GM18499 (cell line): ENCODE results near the gene CRIM1.

Source experiments
- ATAC-seq: cut with Tn5 transposase; IDR thresholded peaks from one replicate; pipeline ENCODE4 v1.9.1; 2021; ENCODE audit warnings: moderate number of reproducible peaks; ENCODE audit not compliant: insufficient read depth, unreplicated experiment

CRIM1 gene

DNA sequence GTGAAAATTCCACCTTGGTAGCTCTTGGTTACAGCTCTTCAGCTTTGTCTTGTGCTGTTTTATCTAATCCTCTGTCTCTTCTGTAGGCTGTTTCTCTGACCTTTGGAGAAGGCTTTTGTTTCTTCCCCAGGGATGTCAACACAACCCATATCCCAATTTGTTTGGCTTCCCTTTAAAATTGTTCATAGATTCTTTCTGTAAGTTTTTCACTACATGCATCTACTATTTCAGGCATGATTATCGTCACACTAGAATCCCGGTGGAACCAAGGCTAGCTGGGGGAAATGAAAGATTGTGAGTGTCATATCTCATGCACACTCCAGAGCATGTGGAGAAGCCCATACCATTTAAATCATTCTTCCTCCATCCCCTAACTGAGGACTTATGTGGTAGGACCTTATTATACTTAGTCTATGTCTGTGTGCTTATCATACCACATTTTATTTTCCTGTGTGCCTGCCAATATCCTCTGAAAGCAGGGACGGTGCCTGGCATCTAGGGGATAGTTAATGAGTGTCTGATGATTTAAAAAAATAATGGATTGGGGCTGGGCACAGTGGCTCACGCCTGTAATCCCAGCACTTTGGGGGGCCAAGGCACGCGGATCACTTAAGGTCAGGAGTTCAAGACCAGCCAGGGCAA, 59.9 kb downstream of the CRIM1 start:
- ATAC-seq, result no peak

DNA sequence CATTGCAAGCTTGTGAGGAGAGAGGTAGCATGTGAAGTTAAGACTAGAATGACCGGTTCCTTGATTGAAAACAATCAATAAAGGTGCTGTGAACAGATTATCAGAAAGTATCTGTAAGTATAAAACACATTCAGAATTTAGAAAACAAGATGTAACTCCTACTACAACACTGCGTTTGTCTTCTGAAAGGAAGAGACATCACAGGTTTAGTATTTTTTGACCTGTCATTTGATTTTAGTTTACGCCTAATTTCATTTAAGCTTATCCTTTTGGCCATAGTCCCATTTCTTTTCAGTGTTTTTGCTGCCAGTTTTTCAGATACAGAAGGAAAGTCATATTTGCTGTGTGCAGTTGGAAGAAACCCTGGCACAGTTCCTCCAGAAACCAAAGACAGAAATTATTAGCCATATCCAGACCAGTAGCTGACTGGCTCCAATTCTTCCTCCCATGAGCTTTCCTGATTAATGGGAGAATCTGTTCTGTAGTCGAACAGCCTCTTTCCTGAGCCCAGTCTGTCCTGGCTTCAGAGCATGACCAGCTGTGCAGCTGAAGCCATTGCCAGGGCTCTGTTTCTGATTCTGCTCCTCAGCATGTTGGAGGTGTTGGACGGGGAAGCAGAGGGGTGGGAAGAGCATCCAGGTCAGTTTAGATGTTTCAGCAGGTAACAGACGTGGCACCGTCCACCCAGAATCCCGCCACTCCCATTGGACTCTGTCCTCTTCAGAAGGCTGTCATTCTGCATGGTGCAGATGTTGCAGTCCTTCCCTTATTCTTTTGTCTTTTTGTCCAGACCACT, 61.0 kb downstream of the CRIM1 start:
- ATAC-seq, result no peak

DNA sequence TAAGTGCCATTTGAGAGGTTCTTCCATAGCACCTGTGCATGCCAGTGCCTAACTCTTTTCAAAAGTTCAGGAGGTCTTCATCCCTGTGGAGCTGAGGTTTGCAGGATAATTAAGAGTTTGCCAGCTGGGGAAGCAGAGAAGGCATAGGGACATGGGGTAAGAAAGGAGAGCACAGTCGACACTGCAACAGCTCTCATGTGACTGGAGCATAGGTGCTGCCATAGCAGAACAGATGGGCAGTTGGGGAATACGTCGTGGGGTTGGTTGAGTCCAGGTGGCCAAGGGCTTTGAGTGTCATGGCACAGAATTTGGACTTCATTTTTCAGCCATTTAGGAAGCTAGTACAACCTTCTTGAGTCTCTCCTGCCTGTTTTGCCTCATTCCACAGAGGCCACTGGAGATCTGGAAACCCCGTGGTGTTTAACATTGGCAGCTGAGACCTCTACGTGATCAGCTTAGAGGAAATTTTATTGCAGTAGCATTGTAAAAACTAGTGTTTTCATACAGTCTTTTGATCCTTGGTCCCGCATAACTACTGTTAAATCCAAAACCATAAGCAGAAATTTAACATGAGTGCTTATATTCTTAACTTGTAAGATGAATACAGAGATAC, 65.1 kb downstream of the CRIM1 start:
- ATAC-seq, result no peak

DNA sequence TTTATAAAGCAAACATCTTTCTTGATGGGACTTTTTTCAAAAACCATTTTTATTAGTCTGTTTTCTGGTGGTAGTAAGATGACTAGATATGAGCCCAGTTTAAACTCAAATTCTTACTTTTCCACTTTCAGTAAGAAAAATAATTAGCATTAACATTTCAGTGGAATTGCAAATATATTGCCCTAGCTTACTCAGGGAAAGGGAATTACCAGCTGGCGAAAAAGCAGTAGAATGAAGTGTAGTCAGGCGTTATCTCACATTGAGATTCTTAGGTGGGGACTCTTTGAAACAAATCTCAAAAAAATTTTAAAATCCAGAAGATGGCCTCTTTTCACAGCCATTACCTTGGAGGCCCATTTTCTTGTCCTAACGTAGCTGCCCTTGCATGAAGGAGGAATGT, 65.8 kb downstream of the CRIM1 start:
- ATAC-seq, result no peak

DNA sequence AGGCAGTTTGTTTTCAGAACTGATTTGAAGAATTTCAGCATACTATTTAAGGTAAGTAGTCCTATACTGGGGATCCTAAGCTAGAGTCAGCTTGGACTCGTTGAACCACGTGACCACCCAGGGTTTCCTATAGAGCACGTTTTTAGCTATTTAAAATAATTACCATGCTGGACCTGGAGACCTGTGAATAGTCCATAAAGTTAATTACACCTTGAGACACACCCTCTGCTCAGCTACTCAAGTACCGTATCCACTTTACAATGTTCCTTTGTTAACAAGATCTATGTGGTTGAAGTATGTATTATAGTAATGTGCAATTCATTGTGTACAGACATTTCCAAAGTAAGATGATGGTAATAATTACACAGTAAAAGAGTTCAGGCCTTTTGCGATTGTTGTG, 67.6 kb downstream of the CRIM1 start:
- no peak for ATAC-seq

DNA sequence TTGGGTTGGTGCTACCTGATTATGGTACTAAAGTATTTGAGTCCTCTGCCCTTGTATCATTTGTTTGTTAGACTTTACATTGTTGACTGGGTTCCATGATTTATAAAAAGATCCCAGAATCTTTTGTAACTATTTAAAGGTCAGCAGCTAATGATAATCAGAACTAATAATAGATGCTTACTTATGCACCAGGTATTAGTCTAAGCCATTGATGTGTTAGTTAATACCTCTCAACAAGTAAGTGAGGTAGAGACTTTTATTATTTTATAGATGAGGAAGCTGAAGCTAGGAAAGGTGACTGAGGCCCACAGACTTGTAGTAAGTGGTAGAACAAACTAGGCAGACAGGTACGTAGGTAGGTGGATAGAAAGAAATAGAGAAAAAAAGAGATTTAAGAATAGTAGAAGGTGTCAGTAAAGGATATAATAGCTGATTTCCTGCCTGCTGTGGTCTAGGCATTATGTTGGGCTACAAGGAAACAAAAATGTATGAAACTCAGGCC, 68.1 kb downstream of the CRIM1 start:
- no peak for ATAC-seq

DNA sequence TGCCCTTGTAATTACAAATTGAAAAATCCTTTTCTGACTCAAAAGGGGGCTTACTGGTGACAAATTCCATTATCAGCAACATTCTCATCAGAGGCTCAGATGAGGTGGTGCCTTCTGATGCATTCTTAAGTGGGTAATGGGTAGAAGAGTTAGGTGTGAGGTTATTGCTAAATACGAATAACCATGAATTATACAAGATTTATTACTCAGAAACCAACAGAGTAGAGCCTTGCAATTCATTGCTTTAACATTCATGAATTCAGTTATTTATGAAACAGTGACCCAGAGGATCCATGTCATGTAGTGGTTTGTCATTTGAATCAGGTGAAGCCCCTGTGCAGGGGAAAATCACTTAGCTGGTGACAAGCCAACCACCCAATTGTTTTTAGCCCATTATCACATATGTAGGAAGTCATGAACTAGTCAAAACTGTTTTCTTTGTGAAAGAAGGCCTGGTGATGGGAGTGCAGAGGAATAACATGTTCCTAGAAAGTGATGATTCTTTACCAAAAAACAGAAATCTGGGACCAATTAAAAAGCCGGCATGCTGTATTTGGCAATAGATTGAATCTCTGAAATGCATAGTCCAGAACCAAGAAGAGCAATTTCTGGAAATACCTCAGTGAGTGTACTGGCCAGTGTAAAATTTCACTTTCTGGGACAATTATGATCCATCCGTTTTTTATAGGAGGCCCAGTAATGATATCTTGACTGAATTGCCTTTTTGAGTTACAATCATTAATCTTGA, 70.2 kb downstream of the CRIM1 start:
- no peak for ATAC-seq

DNA sequence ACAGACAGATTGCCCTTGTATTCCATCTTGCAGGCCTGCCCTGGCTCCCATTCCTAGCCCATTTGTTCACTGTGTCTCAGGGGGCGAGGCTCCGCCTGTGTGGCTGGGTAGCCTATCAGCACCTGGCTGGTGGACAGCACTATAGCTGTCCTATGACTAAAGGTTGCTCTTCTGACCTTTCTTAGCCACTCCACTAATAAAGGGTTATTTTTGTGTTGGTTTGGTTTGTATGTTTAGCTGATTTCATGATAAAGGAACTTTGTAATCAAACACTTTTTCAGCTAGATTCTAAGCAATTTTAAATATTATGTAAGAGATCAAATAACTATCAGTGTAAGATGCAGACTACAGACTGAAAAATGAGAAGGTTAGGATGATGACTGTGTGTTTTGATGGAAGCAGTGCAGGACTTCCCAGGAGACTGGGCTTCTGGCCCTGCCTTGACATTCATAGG, 72.2 kb downstream of the CRIM1 start:
- no peak for ATAC-seq

DNA sequence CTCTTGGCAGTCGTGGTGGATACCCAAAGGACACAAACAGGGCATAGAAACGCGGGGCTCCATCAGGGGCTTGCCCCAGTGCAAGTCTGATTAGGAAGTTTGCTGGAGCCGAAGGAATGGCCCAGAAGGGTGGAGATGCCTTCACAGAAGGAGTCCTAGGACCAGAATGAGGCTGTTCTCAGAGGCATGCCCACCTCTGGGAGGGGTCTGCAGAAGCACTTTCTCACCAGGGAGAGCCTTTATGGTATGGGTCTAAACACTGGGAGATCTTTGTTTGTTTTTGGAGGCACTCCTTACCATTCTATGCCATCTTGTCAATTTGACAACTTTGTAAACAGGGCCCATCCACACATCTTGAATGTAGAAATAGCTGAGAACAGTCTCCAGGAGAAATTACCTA, 75.0 kb downstream of the CRIM1 start:
- ATAC-seq, result no peak

DNA sequence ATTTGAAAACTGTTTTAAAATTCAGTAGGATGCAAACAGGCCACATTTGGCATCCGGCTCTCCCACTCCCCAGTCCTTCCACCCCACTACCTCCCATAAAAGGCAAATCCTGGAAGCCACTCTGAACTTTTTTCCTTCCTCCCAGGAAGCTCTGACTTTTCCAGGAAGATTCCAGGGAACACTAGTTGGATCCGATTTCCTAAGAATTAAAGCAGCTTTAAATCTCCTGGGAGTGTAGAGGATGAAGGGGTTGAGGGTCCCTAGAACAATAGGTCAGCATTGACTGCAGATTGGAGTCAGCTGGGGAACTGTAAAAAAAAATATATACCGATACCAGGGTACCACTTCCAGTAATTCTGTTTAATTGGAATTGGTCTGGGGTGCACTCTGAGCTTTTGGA, 76.9 kb downstream of the CRIM1 start:
- ATAC-seq, result no peak

DNA sequence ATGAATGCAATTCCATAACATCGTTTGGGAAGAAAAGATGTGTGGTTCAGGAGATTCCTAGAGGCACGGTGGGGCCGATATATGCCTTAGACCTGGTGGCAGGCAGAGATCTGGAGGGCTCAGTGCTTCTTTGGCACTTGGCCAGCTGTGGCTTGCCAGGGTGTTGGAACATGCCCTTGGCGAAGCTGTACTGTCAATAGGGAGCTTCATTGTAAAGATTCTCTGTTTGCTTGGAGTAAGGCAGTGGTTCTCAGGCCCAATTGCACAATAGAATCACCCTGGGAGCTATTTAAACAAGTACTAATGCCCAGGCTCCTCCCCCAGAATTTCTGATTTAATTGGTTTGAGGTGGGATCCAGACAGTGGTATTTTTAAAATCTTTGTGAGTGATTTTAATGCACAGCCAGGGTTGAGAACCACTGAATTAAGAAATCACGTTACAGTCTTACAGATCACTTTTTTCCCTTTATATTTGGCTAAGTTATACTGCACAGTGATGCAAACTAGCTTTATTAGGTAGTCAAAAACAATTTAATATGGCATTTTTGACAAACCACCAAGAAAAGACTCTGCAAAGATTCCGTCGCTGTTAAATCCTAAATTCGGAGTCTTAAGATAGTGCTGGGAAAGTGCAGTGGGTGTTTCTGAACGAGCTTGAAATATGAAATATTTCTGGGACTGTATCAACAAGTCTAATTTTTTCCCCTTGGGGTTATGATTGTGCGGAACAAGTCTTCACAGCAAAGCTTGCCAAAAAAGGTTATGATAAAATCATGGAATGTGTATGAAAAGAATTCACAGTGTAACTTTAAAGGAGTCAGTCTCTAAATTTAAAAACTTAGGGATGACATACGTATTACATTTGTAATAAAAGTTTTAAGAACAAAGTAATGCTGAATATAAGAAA, 78.0 kb downstream of the CRIM1 start:
- no peak for ATAC-seq

DNA sequence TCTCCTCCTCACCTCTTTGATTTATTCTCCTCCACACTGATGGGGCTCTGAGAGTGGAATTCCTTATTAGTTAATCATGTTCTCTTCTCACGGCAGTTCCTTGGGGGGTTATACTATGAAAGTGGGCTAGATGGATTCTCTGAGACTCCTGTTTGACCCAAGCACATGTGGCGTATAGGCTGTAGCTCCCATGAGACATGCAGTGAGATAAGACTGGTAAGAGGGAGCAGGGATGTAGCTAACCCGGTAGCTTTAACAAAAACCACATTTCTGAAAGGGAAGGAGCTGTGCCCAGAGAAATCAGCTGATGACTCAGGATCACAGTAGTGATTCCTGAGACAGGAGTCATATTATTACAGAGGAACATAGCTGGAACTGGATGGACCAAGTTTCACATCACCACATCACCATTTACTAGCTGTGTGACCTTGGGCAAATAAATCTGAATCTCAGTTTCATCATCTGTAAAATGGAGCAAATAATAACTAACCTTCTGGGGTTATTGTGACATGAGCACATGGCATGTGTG, 82.9 kb downstream of the CRIM1 start:
- no peak for ATAC-seq

DNA sequence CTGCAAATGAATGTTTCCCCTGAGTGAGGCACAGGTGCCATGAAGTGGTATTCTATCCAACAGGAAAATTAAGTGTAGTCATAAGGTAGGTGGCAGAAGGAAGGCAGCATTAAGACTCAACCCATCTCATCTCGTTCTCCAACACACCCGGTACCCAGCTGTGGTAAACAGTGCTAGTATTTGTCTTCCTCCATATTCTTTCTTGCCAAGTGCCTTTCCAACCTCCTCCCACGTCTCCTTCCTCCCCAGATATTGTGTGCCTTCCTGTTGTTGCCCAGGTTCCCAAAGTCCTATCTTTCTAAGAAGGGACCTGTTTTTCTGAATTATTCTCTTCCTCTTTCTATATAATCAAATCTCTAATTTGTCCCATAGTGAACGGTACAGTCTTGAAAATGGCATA, 83.5 kb downstream of the CRIM1 start:
- no peak for ATAC-seq

DNA sequence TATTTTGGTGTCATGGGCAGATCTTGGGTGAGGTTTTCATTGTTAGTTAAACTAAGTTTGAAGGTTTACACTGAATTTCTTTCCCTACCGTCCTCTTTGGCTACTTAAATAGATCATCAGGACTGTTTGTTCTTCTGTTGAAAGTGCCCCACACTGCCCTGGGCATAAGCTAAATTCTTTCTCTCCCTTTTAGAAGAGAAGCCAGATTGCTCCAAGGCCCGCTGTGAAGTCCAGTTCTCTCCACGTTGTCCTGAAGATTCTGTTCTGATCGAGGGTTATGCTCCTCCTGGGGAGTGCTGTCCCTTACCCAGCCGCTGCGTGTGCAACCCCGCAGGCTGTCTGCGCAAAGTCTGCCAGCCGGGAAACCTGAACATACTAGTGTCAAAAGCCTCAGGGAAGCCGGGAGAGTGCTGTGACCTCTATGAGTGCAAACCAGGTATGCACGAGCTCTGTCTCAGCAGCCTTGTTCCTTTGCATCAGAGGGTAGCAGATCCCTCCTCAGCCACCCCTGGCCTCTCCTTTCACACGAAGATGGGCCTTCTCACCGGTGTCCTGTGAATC, 85.6 kb downstream of the CRIM1 start:
- no peak for ATAC-seq

DNA sequence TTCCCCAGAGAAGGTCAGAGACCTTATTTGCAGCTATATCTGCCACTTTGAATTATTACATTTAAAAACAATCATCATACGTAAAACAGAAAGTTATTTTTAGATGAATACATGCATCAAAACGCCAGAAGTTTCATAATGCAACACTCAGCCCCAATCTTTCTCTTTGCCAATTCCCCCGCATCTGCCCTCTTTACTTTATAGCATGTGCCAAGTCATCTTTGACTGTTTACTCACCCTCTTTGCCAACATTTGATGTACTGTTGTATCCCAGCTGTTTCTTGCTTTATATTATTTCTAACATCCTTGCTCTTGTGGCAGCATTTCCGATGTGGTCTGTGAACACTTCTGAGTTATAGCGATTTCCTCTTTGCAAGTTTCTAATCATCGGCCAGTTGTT, 86.2 kb downstream of the CRIM1 start:
- no peak for ATAC-seq

DNA sequence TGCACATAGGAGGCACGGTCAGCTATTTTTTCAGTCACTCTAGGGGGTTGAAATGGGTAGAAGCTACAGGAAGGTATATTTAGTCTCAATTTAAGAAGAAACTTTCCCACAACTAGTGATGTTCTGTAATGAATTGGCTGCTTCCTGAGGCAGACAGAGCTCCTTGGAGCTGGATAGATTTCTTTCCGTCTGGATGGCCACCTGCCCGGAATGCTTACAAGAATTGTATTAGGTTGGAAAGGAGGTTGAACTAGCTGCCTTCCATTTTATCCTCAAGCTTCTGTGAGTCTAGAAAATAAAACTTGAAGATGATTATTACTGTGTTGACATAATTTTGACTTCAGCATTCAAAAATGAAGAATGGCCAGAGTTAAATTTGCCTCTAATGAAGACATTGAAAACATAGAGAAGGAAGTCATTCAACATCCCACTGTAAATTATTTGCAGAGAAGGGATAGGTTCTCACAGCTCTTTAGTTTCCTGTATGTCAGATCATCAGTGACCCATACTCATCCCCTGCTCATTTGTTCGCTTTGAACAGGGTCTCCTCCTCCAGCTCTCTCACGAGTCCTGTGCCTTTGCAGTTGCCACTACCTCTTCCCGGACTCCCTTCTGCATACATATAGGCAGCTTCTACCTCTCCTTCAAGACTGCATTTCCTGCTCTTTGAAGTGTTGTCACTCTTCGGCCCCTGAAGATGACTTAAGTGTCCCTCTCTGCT, 88.8 kb downstream of the CRIM1 start:
- no peak for ATAC-seq

DNA sequence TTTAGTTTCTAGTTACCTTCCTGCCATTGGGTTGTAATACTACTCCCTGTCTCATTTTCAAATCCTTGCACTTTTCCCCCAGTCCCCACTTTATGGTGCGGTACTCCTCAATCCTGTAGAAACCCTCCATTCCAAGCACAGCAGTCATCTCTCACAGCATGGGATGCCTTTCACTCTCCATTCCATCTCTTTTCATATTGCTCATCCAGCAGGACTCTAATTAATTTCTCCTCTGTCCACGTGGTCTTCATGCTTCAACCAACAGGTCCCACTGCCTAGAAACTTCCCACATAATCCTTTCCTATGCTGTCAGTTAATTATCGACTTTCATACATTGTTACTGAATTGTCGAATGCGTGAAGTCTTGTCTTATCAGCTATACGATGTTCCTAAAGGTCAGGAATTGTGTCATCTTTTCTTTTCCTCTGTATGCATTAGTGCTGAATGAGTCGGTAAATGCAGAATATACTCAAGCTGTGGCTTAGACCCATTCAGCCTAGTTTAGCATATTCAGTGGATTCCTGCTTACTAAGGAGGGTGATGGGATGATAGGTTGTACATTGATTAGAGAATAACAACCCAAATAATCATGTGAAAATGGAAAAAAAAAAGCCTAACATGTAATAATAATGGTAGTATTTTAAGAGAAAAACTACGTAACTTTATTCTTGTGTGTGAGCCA, 89.7 kb downstream of the CRIM1 start:
- ATAC-seq, result no peak

DNA sequence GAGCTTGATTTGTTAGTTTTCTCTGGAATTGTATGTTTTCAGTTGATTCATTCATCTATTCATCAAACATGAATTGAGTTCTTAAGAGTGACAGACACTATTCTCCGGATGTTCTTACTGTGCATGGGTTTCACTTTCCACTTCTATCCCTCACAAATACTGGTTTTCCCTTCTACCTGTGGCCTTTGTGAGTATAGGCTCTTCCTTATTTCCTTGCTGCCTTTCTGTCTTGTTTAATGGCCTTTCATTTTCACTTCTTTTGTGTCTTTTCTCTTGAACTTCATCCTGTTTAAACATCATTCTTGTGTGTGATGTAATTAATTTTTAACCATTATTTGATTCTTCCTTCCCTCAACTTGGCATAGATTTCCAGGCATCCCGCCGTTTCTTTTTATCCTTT, 90.7 kb downstream of the CRIM1 start:
- no peak for ATAC-seq
